ELR (cell line): ENCODE measurements around the gene MED12L.

Experiments used
- DNase-seq: peaks from one replicate; pipeline ENCODE4 v3.0.0-alpha.2; 2015; ENCODE audit warnings: low read depth

Gene MED12L

GRCh38 chr3:151259664-151260063 is 174.2 kb downstream of the MED12L start:
- no peak for DNase-seq

- DNase-seq, result no peak
These were observed 177.5 kb downstream of the MED12L start for GRCh38 chr3:151262871-151263525.

- DNase-seq, result no peak
These were observed 179.1 kb downstream of the MED12L start for GRCh38 chr3:151264605-151265004.

GRCh38 chr3:151265166-151265565 is 179.7 kb downstream of the MED12L start:
- no peak for DNase-seq

GRCh38 chr3:151265866-151266265 is 180.4 kb downstream of the MED12L start:
- DNase-seq, result no peak

- no peak for DNase-seq
These were observed 181.6 kb downstream of the MED12L start for GRCh38 chr3:151267066-151267465.

- no peak for DNase-seq
These were observed 183.1 kb downstream of the MED12L start for GRCh38 chr3:151268267-151269235.

GRCh38 chr3:151269631-151270030 is 184.2 kb downstream of the MED12L start:
- no peak for DNase-seq

- DNase-seq, result no peak
These were observed 189.6 kb downstream of the MED12L start for GRCh38 chr3:151275091-151275490.

- DNase-seq, result no peak
These were observed 190.7 kb downstream of the MED12L start for GRCh38 chr3:151276038-151276686.

GRCh38 chr3:151276687-151277042 is 191.2 kb downstream of the MED12L start:
- DNase-seq, result no peak

- DNase-seq, result no peak
These were observed 192.8 kb downstream of the MED12L start, which contains the start of gene P2RY14 for GRCh38 chr3:151278230-151278629. TSS of gene P2RY14 (minus strand) at chr3:151278542. CDS start at chr3:151214316, 64,226 bp downstream.

GRCh38 chr3:151281671-151282324 is 196.3 kb downstream of the MED12L start:
- DNase-seq, result peak; percentile 58

GRCh38 chr3:151282921-151283320 is 197.5 kb downstream of the MED12L start:
- peak; percentile 60 for DNase-seq

GRCh38 chr3:151283387-151283786 is 197.9 kb downstream of the MED12L start:
- DNase-seq, result no peak

GRCh38 chr3:151283907-151284461 is 198.5 kb downstream of the MED12L start:
- peak; percentile 12 for DNase-seq

- DNase-seq, result no peak
These were observed 200.5 kb downstream of the MED12L start for GRCh38 chr3:151285940-151286339.

GRCh38 chr3:151289445-151289844 is 204.0 kb downstream of the MED12L start:
- no peak for DNase-seq

GRCh38 chr3:151290673-151291072 is 205.2 kb downstream of the MED12L start:
- peak; percentile 66 for DNase-seq

GRCh38 chr3:151293127-151293526 is 207.7 kb downstream of the MED12L start:
- no peak for DNase-seq

GRCh38 chr3:151296226-151296625 is 210.8 kb downstream of the MED12L start:
- DNase-seq, result no peak

GRCh38 chr3:151297429-151297828 is 212.0 kb downstream of the MED12L start:
- DNase-seq, result no peak
